Cerebellar cortex (tissue), 1 donor: Measurements from ENCODE around the gene WBP2.

ENCODE experiments used
- DNase-seq: peaks from one replicate; pipeline ENCODE4 v3.0.0-alpha.2; 2015; ENCODE audit warnings: low spot score

Gene WBP2

DNA sequence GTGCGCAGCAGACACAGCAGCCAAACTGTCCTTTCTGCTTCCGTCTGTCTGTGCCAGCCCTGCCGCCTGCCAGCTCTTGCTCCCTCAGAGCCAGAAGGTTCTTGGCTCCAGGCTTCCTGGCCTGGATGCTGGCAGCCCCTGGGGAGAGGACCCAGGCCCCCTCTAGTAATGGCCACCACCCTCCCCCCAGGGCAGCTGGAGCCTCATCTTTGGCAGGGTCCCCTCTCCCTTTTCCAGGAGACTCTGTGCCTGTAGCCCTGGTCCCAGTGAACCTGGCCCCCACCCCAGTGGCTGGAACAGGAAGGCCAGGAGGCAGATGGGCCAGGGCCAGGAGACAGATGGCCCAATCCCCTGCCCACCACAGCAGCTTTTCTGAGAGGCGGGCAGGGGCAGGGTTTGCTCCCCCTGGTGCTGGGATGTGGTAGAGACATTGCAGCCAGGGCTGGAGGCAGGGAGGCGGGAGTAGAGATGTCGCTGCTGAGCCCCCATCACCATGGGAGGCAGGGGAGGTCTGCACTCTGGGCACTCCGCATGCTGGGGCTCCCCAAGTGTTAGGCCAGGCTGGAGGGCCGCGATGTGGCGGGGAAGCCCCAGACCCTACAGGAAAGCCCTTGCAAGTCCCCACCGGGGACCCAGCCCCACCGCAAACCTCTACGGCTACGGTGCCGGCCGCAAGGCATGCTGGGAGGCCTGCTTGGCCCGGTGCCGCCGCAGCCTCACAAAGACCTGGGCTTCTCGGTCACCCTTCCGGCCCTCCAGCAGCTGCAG, 27.6 kb downstream of the WBP2 start:
- DNase-seq, result peak; percentile 81

- DNase-seq, result no peak
These were observed 28.4 kb downstream of the WBP2 start for GRCh38 chr17:75826561-75827307.

DNA sequence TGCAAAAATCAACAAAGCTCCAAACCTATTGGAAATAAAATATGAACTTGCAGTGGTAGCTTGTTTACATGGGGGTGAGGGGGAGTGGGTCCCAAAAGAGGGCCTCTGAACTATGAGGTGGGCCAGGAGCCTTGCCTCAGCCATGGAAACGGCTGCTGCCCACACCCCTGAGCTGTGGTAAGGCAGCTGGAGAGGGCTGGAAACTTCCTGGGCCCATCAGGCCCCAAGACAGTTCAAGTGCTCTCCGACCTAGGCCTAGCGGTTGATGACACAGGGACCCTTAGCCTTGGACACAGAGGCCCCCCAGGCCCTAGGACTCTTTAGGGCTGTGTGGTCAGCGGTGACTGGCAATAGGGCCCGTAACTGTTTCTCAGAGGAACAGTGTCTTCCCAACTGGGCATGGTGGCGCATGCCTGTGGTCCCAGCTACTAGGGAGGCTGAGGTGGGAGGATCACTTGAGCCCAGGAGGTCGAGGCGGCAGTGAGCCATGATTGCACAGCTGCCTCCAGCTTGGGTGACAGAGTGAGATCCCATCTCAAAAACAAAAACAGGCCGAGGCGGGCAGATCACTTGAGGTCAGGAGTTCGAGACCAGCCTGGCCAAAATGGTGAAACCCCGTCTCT, 29.3 kb downstream of the WBP2 start:
- no peak for DNase-seq

- no peak for DNase-seq
These were observed 30.0 kb downstream of the WBP2 start for GRCh38 chr17:75825149-75825552.

DNA sequence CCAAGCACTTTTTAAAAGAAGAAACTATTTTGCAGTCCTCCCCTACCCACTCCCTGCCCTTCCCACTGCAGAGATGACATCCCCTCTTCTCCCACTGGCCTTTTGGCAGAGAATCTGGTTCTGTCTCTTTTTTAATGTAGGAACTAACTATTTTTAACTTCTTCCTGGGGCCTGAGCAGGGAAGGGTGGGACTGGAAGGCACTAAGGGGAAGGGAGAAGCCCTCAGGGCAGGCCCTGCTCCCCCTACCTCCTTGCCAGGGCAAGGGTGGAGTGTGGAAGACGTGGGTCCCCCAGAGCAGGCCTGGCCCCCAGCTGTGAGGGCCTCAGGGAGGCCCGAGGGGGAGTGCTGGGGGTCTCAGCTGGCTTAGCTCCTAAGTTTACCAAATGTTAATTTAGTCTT, 30.5 kb downstream of the WBP2 start:
- no peak for DNase-seq

DNA sequence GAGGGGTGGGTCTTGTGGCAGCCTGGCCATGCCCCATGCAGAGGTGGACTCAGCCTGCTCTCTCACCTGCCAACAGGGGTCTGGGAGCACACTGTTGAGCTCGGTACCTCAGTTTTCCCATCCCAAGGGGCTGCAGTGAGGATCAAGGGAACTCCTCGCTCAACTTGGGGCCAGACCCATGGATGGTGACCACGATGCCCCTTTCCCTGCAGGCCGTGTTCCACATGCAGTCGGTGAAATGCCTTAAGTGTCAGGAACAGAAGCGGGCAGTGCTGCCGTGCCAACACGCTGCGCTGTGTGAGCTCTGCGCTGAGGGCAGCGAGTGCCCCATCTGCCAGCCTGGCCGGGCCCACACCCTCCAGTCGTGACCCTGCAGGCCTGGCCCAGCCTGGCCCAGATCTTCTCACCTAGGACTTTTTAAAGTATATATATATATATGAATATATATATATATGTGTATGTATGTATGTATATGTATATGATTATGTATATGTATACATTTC, 31.0 kb downstream of the WBP2 start:
- peak; percentile 66 for DNase-seq

DNA sequence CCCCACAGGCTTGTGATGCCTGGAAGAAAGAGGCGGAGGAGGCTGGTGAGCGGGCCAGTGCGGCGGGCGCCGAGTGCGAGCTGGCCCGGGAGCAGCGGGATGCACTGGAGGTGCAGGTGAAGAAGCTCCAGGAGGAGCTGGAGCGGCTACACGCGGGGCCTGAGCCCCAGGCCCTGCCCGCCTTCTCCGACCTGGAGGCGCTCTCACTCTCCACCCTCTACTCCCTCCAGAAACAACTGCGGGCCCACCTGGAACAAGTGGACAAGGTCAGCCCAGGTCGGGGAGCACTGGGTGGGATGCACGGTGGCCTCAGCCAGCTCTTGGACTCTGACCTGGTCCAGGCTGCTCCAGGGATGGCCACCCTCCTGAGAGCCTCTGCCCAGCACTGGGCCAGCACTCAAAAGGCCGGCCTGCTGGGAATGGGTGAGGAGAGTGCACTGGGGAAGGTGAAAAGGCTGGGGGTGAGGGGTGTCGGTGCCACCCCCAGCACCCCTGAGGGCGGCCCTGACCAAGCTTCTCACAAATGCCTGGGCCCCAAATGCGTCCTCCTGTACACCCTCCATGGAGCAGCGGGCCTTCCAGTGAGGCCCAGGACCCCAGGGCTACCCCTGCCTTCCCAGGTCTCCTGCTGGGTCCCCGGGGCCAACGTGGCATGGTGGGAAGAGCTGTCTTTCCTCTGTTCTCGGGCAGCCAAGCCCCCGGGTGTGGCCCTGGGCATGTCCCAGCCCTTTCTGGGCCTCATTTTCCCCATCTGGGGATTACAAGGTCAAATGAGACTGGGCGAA, 31.7 kb downstream of the WBP2 start:
- no peak for DNase-seq

DNA sequence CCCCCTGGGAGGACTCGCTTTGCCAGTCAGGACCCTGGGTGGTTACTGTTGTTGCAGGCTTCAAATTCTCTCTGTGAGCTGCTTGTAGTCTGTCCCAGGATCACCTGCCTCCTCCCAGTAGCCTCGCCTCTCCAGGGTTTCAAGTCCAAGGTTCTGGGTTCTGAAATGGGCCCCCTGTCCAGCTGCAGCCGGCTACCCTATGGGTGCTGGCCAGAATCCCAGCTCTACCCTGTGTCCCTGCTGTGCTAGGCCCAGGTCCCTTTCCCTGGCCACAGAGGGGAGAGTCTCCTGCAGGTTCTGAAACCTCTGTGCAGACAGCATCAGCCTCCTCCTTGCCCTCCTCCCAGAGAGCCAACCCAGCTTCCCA, 32.4 kb downstream of the WBP2 start:
- DNase-seq, result no peak

DNA sequence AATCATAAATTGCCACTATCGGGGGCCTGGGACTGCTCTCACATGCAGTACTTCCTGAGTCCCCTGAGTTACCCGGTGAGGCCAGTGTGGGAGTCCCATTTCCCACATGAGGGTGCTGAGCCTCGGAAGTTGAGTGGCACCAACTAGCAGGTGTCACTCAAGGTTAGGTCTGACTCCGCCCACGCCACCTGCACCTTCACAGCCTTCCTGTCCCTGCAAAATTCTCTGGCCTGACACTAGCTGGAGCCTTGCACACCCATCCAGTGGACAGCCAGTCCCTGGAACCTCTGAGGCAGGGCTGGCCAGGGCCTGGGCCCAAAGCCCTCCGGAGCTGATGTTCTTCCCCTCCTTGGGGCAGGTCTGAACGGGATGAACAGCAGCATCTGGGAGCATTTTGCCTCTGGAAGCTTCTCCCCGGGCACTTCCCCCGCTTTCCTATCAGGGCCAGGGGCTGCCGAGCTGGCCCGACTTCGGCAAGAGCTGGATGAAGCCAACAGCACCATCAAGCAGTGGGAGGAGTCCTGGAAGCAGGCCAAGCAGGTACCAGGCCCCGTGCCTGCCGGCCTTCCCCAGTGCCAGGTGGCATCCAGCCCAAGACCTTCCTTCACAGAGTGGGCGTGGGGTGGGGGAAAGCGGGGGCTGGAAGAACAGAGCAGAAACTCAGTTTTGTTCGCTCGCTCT, 32.9 kb downstream of the WBP2 start:
- peak; percentile 33 for DNase-seq

DNA sequence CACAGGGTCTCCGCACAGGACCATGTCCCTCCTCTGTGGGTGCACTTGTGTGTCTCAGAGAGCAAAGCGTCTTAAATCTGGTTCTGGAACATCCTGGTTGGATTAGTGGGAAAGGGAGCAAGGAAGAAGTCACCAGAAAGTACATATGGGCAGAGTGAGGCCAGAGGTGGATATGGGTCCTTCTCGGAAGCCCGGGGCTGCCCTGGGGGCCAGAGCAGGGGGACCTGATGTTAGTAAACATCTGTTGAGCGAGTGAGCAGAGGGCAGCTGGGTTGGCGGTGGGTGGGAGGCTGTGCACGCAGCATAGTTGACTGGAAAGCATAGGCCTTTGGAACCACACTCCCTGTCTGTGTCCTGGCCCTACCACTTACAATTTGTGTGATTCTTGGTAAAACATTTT, 33.6 kb downstream of the WBP2 start:
- DNase-seq, result no peak

DNA sequence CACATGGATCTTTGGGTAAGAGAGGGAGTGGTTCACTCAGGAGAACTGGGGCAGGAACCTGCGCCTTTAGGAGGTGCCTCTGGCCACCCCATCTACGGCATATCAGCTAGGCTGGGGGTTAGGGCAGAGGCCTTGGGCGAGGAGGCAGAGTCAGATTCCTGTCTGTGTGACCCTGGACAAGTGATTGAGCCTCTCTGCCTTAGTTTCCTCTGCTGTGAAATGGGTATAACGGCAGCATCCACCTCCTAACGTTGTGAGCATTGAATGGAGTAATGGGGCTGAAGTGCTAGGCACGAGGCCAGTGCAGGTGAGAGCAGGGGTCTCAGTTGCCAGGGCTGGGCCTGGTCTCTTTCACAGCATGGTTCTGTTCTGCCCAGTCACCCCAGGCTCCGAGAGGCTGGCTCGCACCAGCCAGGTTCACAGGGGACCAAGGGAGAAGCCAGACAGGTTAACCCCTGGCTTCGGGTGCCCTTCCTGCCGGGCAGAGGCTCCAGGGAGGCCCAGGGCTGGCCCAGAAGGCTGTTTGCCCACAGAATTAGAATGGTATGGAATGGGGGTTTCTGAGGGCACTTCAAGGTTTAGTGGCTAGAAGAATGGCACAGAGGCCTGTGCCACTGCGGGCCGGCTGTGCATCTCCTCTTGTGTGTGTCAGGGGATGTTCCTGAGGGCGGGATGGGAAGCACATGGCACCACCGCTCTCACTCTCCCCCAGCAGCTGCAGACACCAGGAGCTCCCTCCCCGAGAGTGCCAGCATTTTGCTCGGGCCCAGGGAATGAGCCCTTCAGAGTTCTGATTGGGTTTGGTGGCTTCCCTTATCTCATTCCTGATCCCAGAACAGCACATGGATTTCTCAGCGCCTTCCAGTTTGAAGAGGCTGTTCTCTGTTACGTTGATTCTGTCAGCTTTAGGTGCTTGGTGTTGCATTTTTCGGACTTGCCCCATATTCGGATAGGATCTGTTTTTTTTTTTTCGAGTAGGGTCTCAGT, 34.7 kb downstream of the WBP2 start:
- DNase-seq, result no peak

DNA sequence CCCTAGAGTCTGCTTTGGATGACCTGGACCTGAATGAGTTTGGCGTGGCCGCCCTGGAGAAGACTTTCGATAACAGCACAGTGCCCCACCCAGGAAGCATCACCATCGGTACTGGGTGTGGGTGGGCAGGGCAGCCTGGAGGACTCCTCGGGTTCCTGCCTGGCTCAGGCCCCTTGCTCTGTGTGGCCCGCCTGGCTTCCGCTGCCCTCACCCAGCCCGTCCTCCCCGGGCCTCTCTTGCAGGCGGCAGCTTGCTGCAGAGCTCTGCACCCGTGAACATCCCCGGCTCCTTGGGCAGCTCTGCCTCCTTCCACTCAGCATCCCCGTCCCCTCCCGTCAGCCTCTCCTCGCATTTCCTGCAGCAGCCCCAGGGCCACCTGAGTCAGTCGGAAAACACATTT, 35.5 kb downstream of the WBP2 start:
- no peak for DNase-seq

DNA sequence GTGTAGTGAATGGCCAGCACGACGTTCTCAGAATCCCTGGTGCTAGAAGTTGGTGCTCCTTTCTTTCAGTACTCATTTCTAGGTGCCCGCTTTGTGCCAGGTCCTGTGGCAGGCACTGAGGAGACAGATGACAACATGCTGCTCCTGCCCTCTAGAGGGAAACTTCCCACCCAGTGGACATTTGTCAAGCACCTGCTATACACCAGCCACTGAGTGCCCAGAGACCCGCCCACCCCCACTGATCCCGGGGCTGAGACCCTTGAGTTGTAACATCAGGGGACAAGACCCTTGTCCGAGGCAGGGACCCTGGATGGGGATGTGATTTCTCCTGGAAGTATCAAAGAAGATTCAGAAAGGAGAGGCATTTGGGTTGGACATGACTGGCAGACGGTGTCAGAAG, 36.0 kb downstream of the WBP2 start:
- DNase-seq, result no peak

DNA sequence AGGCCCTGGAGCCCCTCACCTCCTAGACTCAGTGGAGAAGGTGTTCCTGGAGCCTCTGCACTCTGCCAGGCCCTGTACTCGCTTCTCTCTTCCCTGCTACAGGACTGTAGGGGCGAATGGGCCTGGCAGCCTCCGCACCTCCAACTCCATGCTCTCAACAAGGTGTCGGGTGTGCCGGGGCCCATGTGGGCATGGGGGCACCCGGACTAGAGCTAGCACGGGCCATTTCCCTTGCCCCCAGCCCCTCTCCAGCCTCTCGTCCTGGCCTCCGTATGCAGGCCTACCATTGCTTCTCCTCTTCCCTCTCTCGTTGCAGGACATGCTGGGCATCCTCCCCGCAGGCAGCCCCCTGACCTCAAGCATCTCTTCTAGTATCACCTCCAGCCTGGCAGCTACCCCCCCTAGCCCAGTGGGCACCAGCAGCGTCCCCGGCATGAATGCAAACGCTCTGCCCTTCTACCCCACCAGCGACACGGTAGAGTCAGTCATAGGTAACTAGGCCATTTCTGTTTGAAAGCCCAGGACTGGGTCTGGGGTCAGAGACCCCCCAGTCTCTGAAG, 36.7 kb downstream of the WBP2 start:
- no peak for DNase-seq

DNA sequence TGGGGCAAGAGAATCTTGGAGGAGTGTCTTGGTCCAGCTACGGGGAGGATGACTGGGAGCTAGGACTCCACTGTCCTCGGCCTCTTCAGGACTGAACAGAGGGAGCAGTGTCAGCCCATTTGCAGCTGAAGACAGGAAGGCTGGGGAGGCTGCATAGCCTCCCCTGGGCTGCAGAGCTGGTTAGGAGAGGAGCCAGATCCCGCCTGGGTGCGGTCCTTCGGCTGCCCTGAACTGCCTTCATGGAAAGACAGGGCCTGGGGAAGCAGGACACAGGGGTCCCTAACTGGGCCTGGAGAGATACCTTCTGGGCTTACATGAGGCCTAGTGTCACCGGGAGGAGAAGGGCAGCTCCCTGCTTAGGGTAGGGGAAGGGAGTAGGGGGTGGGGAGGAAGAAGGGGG, 37.6 kb downstream of the WBP2 start:
- DNase-seq, result no peak

DNA sequence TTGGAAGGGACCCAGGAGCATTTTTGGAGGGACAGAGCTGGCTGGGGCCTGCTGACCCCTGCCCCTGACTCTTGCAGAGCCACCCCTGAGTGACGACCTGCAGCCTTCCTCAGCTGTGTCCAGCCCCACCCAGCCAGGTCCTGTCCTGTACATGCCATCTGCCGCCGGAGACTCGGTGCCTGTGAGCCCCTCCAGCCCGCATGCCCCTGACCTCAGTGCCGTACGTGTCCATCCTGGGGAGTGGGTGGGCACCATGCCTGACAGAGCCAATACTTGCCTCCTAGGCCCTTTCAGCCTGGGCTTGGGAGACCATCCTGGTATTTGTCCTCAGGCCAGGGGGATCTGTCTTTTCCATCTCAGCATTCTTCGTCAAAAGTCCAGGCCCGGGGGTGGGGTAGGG, 38.4 kb downstream of the WBP2 start:
- DNase-seq, result no peak

- no peak for DNase-seq
These were observed 39.7 kb downstream of the WBP2 start for GRCh38 chr17:75815399-75815798.

DNA sequence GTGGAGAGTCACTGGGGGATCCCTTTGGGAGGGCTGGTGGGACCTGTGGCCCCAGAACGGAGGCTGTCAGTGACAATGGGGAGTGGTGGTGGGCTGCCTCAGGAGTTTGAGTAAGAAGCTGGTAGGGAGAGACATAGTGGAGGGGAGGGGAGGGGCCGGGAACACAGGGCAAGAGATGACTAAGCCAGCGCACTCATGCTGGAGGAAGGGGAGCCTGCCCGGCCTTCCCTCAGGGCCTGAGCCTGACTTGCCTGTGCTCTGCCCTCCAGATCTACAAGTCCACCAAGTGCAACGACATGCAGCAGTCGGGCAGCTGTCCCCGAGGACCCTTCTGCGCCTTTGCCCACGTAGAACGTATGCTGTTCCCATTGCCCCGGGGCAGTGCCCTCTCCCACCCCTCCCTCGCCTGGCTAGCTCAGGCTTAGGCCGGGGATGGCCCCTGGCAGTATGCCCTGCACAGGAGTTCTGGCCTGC, 40.2 kb downstream of the WBP2 start:
- DNase-seq, result no peak

DNA sequence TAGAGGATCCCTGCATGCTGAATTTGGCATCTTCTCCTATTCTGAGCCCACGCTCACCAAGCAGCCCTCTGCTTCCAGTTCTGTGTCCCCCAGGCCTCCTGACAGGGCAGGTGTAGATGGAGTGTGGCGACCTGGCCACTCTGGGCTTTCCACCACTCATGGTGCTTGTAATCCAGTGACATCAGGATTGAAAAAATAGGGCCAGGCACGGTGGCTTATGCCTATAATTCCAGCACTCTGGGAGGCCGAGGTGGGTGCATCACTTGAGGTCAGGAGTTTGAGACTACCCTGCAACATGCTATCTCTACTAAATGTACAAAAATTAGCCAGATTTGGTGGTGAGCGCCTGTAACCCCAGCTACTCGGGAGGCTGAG, 41.1 kb downstream of the WBP2 start:
- no peak for DNase-seq
